HEK293T (cell line): ENCODE data around the gene TLR5.

Source experiments
- ELF4 ChIP-seq: fragments of 450-650 bp; IDR thresholded peaks from 2 replicates; pipeline ENCODE4 v1.6.1; 2017; ENCODE audit warnings: antibody characterized with exemption
- FOXA1 ChIP-seq: fragments of 450-650 bp; IDR thresholded peaks from 2 replicates; pipeline ENCODE4 v1.6.1; 2016; ENCODE audit warnings: mild to moderate bottlenecking
- FOXM1 ChIP-seq: fragments of 450-650 bp; IDR thresholded peaks from 2 replicates; pipeline ENCODE4 v1.6.1; 2017; ENCODE audit warnings: mild to moderate bottlenecking, borderline replicate concordance
- L3MBTL2 ChIP-seq: fragments of 450-650 bp; conservative IDR thresholded peaks from 2 replicates; pipeline ENCODE4 v1.6.1; 2016; ENCODE audit warnings: mild to moderate bottlenecking
- NFRKB ChIP-seq: fragments of 450-650 bp; IDR thresholded peaks from 2 replicates; pipeline ENCODE4 v1.6.1; 2016; ENCODE audit warnings: mild to moderate bottlenecking, moderate library complexity
- SP1 ChIP-seq: fragments of 450-650 bp; IDR thresholded peaks from 2 replicates; pipeline ENCODE4 v1.6.1; 2017
- ZNF384 ChIP-seq: fragments of 450-650 bp; IDR thresholded peaks from 2 replicates; pipeline ENCODE4 v1.6.1; 2016

GRCh38 chr1:223123011-223123610 is 19.9 kb downstream of the TLR5 start:
- TF ChIP-seq SP1: no peak
- TF ChIP-seq FOXA1: no peak
- TF ChIP-seq NFRKB: no peak
- no peak for TF ChIP-seq ZNF384
- TF ChIP-seq ELF4: no peak
- TF ChIP-seq L3MBTL2: no peak
- TF ChIP-seq FOXM1: no peak
